HepG2 (cell line): ENCODE data around the gene PLET1. TPM values are rescaled to one million over a fixed set of nuclear protein-coding genes. Genes with fewer than 3 reads are reported as not detected.

Source experiments
- ELF4 ChIP-seq: sonication (generic); formaldehyde crosslinking; IDR thresholded peaks from 2 replicates; pipeline ENCODE4 v1.5.0; 2020; ENCODE audit warnings: missing genetic modification reagents, mild to moderate bottlenecking, moderate library complexity, borderline replicate concordance
- FLYWCH1 ChIP-seq: sonication (generic); formaldehyde crosslinking; IDR thresholded peaks from 2 replicates; pipeline ENCODE4 v1.8.1; 2023; ENCODE audit warnings: mild to moderate bottlenecking, missing genetic modification reagents
- GATAD2A ChIP-seq: IDR thresholded peaks from 2 replicates; pipeline ENCODE4 v1.6.1; 2016
- HCFC1 ChIP-seq: fragments of 150-350 bp; IDR thresholded peaks from 2 replicates; pipeline ENCODE4 v1.6.1; 2014; ENCODE audit warnings: low read depth, low read length
- IKZF4 ChIP-seq: sonication (generic); formaldehyde crosslinking; IDR thresholded peaks from 2 replicates; pipeline ENCODE4 v1.5.1; 2020; ENCODE audit warnings: borderline replicate concordance, mild to moderate bottlenecking, low read depth, missing genetic modification reagents; ENCODE audit errors: not compliant biosample characterization
- JUNB ChIP-seq: sonication (generic); formaldehyde crosslinking; IDR thresholded peaks from 2 replicates; pipeline ENCODE4 v1.8.0; 2022; ENCODE audit warnings: missing genetic modification reagents, mild to moderate bottlenecking, borderline replicate concordance
- KMT2B ChIP-seq: IDR thresholded peaks from 2 replicates; pipeline ENCODE4 v1.6.1; 2016; ENCODE audit warnings: missing genetic modification reagents, missing compliant biosample characterization
- MAFG ChIP-seq: sonication (generic); formaldehyde crosslinking; IDR thresholded peaks from 2 replicates; pipeline ENCODE4 v1.5.1; 2020; ENCODE audit warnings: mild to moderate bottlenecking, missing genetic modification reagents
- MXI1 ChIP-seq: IDR thresholded peaks from 3 replicates; pipeline ENCODE4 v1.6.1; 2012; ENCODE audit warnings: low read depth, low read length, inconsistent platforms, borderline replicate concordance
- NFATC3 ChIP-seq: sonication (generic); formaldehyde crosslinking; IDR thresholded peaks from 2 replicates; pipeline ENCODE4 v1.5.1; 2020; ENCODE audit warnings: mild to moderate bottlenecking, missing genetic modification reagents
- RFXAP ChIP-seq: sonication (generic); formaldehyde crosslinking; IDR thresholded peaks from 2 replicates; pipeline ENCODE4 v1.4.0; 2020; ENCODE audit warnings: missing genetic modification reagents, borderline replicate concordance
- RXRA ChIP-seq: sonication (generic); formaldehyde crosslinking; IDR thresholded peaks from 2 replicates; pipeline ENCODE4 v1.5.1; 2020; ENCODE audit warnings: missing genetic modification reagents
- SP2 ChIP-seq: sonication (generic); formaldehyde crosslinking; IDR thresholded peaks from 2 replicates; pipeline ENCODE4 v1.5.1; 2020; ENCODE audit warnings: mild to moderate bottlenecking, missing genetic modification reagents
- TAF1 ChIP-seq: sonication (generic); formaldehyde crosslinking; IDR thresholded peaks from 2 replicates; pipeline ENCODE4 v1.4.0; 2020; ENCODE audit warnings: missing genetic modification reagents
- ZFP90 ChIP-seq: sonication (generic); formaldehyde crosslinking; IDR thresholded peaks from 2 replicates; pipeline ENCODE4 v1.8.0; 2022; ENCODE audit warnings: missing genetic modification reagents, mild to moderate bottlenecking, inconsistent platforms, borderline replicate concordance
- ZMAT3 ChIP-seq: sonication (generic); formaldehyde crosslinking; conservative IDR thresholded peaks from 2 replicates; pipeline ENCODE4 v1.7.0; 2021; ENCODE audit warnings: missing genetic modification reagents
- ZNF451 ChIP-seq: sonication (generic); formaldehyde crosslinking; IDR thresholded peaks from 2 replicates; pipeline ENCODE4 v1.5.0; 2020; ENCODE audit warnings: mild to moderate bottlenecking, missing genetic modification reagents
- ZNF768 ChIP-seq: sonication (generic); formaldehyde crosslinking; IDR thresholded peaks from 2 replicates; pipeline ENCODE4 v1.4.0; 2020; ENCODE audit warnings: missing genetic modification reagents
- ZNF788 ChIP-seq: sonication (generic); formaldehyde crosslinking; IDR thresholded peaks from 2 replicates; pipeline ENCODE4 v1.5.0; 2020; ENCODE audit warnings: mild to moderate bottlenecking, missing genetic modification reagents, borderline replicate concordance
- ZSCAN29 ChIP-seq: sonication (generic); formaldehyde crosslinking; conservative IDR thresholded peaks from 2 replicates; pipeline ENCODE4 v1.4.0; 2020; ENCODE audit warnings: mild to moderate bottlenecking, missing genetic modification reagents
- polyA plus RNA-seq, 8 experiments: library from polyadenylated mRNA; depleted of rRNA in 3 of 8; stranded (reverse) in 7 of 8; unstranded in 1 of 8; fragments of >200 nt; fragmentation: Illumina TruSeq in 4 of 8; extraction: Trizol in 4 of 8; gene quantifications; 2 replicates each; pipeline versions ENCODE4 v1.2.1 to v1.2.3, GENCODE V29; 2011 to 2016; ENCODE audit warnings: low read depth in 4 of 8, missing spikeins in 1 of 8, mixed read lengths in 1 of 8; ENCODE audit not compliant: insufficient read depth in 1 of 8
- total RNA-seq, 5 experiments: library from RNA; depleted of rRNA; stranded (reverse); fragments of >200 nt; fragmentation: Illumina TruSeq; extraction: Trizol; gene quantifications; 2 replicates each; pipeline ENCODE4 v1.2.3, GENCODE V29; 2016; ENCODE audit warnings: low read depth in 1 of 5
- TF ChIP-seq, protein P1 (sequence below): sonication (generic); formaldehyde crosslinking; conservative IDR thresholded peaks from 2 replicates; pipeline ENCODE4 v1.8.0; 2022; ENCODE audit warnings: mild to moderate bottlenecking, moderate library complexity, missing genetic modification reagents
- TF ChIP-seq, protein P2 (sequence below): sonication (generic); formaldehyde crosslinking; conservative IDR thresholded peaks from 2 replicates; pipeline ENCODE4 v1.8.1; 2023; ENCODE audit warnings: missing genetic modification reagents
- TF ChIP-seq, protein P3 (sequence below): sonication (generic); formaldehyde crosslinking; IDR thresholded peaks from 2 replicates; pipeline ENCODE4 v1.8.0; 2022; ENCODE audit warnings: mild to moderate bottlenecking, missing genetic modification reagents; ENCODE audit not compliant: insufficient replicate concordance

Gene PLET1
- total and polyA plus RNA-seq, 2 of the 13 experiments (the other 11 are each of a cell fraction or from before 2014, with no cell fraction given): not detected

DNA sequence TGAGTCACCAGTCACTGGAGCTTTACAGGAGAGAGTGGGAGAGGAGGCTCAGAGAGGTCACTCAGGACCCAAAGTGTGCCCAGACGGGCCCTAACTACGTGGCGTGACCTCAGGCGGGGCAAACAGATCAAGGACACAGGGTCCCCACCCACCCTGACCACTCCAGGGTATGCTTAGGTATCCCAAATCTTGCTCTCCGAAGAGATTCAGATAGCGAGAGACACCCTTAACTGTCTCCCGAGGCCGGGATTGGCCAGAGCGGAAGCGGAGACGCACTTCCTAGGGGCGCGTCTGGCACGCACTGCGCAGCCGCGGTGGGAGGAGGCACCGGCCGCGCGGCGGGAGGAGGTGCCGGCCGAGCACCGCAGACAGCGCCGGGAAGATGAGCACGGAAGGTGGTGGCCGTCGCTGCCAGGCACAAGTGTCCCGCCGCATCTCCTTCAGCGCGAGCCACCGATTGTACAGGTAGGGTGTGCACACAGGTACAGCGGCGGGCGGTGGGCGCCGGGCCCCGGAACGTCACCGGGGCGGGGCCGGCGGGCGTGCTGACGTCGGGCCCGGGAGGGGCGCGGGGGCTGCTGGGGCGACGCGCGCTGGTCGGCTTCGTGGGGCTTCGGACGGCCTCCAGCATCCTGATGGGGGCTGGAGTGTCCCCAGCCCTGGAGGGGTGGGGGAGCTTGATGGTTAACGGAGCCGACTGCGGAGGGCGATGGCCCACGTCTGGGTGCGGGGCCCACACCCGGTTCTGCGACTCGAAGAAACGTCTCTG lies 34.4 kb downstream of the PLET1 start, which contains the start of gene PTS (continued):
- TF ChIP-seq, protein P1, sequence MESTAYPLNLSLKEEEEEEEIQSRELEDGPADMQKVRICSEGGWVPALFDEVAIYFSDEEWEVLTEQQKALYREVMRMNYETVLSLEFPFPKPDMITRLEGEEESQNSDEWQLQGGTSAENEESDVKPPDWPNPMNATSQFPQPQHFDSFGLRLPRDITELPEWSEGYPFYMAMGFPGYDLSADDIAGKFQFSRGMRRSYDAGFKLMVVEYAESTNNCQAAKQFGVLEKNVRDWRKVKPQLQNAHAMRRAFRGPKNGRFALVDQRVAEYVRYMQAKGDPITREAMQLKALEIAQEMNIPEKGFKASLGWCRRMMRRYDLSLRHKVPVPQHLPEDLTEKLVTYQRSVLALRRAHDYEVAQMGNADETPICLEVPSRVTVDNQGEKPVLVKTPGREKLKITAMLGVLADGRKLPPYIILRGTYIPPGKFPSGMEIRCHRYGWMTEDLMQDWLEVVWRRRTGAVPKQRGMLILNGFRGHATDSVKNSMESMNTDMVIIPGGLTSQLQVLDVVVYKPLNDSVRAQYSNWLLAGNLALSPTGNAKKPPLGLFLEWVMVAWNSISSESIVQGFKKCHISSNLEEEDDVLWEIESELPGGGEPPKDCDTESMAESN (CRISPR knock-in tag): peak; percentile 47; the same call in 1 of the 2 replicates
- TF ChIP-seq SP2 (CRISPR knock-in tag) (peak; percentile 53; the same call in 1 of the 2 replicates), TAF1 (CRISPR knock-in tag) (peak; percentile 85), HCFC1 (0 out of 2 replicates have a peak, but pooled peaks have one; percentile 7), ZNF451 (CRISPR knock-in tag) (0 out of 2 replicates have a peak, but pooled peaks have one; percentile 74), MAFG (CRISPR knock-in tag) (no peak; the same call in 1 of the 2 replicates), ZNF768 (CRISPR knock-in tag) (peak; percentile 95), ZMAT3 (CRISPR knock-in tag) (peak; percentile 82; the same call in 1 of the 2 replicates), IKZF4 (peak; percentile 88), GATAD2A (CRISPR knock-in tag) (peak; percentile 34; the same call in 1 of the 2 replicates), RFXAP (CRISPR knock-in tag) (no peak; the same call in 1 of the 2 replicates), MXI1 (no peak), ELF4 (CRISPR knock-in tag) (0 out of 2 replicates have a peak, but pooled peaks have one; percentile 11), ZSCAN29 (CRISPR knock-in tag) (0 out of 2 replicates have a peak, but pooled peaks have one; percentile 40), ZNF788 (CRISPR knock-in tag) (peak; percentile 82), NFATC3 (no peak), JUNB (no peak), ZFP90 (peak; percentile 13; the same call in 1 of the 2 replicates), KMT2B (CRISPR knock-in tag) (peak; percentile 88), RXRA (0 out of 2 replicates have a peak, but pooled peaks have one; percentile 53), FLYWCH1 (CRISPR knock-in tag) (no peak)
- TF ChIP-seq, protein P2, sequence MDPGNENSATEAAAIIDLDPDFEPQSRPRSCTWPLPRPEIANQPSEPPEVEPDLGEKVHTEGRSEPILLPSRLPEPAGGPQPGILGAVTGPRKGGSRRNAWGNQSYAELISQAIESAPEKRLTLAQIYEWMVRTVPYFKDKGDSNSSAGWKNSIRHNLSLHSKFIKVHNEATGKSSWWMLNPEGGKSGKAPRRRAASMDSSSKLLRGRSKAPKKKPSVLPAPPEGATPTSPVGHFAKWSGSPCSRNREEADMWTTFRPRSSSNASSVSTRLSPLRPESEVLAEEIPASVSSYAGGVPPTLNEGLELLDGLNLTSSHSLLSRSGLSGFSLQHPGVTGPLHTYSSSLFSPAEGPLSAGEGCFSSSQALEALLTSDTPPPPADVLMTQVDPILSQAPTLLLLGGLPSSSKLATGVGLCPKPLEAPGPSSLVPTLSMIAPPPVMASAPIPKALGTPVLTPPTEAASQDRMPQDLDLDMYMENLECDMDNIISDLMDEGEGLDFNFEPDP: 0 out of 2 replicates have a peak, but pooled peaks have one; percentile 71
- TF ChIP-seq, protein P3, sequence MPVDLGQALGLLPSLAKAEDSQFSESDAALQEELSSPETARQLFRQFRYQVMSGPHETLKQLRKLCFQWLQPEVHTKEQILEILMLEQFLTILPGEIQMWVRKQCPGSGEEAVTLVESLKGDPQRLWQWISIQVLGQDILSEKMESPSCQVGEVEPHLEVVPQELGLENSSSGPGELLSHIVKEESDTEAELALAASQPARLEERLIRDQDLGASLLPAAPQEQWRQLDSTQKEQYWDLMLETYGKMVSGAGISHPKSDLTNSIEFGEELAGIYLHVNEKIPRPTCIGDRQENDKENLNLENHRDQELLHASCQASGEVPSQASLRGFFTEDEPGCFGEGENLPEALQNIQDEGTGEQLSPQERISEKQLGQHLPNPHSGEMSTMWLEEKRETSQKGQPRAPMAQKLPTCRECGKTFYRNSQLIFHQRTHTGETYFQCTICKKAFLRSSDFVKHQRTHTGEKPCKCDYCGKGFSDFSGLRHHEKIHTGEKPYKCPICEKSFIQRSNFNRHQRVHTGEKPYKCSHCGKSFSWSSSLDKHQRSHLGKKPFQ (CRISPR knock-in tag): peak; percentile 39
